BLaER1 (cell line): ENCODE data around the gene ZFP57.

Experiments used
- H3K27ac ChIP-seq: shearing (Covaris generic); formaldehyde crosslinking; 2 replicates; pipeline ENCODE4 v1.8.1; 2022
- H3K27me3 ChIP-seq: shearing (Covaris generic); formaldehyde crosslinking; 2 replicates; pipeline ENCODE4 v1.8.1; 2022
- H3K36me3 ChIP-seq: shearing (Covaris generic); formaldehyde crosslinking; 2 replicates; pipeline ENCODE4 v1.8.1; 2022
- H3K4me1 ChIP-seq: shearing (Covaris generic); formaldehyde crosslinking; 2 replicates; pipeline ENCODE4 v1.8.1; 2022
- H3K4me2 ChIP-seq: shearing (Covaris generic); formaldehyde crosslinking; 2 replicates; pipeline ENCODE4 v1.8.1; 2022
- H3K4me3 ChIP-seq: shearing (Covaris generic); formaldehyde crosslinking; 2 replicates; pipeline ENCODE4 v1.8.1; 2022
- H3K9ac ChIP-seq: shearing (Covaris generic); formaldehyde crosslinking; 2 replicates; pipeline ENCODE4 v1.8.1; 2022
- H3K9me3 ChIP-seq: shearing (Covaris generic); formaldehyde crosslinking; 2 replicates; pipeline ENCODE4 v1.8.1; 2022
- H4K20me1 ChIP-seq: shearing (Covaris generic); formaldehyde crosslinking; 2 replicates; pipeline ENCODE4 v1.8.1; 2022
- Cebpa-rat ChIP-seq: shearing (Covaris generic); IDR thresholded peaks from 2 replicates; pipeline ENCODE4 v1.8.1; 2022

ZFP57 gene

GRCh38 chr6:29723666-29724588, 43.0 kb upstream of the ZFP57 start:
- peak overlapping the region; percentile 80 for H3K4me2 ChIP-seq
- H3K27ac ChIP-seq, result peak overlapping the region; percentile 55; the same call in 1 of the 2 replicates
- H3K9ac ChIP-seq, result peak overlapping the region; percentile 79
- peaks cover 36% of the 10 kb centered on the region for H3K27me3 ChIP-seq
- H3K4me1 ChIP-seq, result peaks cover 8% of the 10 kb centered on the region; the same call in 1 of the 2 replicates
- H4K20me1 ChIP-seq, result peaks cover 23% of the 10 kb centered on the region
- peak overlapping the region; percentile 82 for H3K4me3 ChIP-seq
- H3K36me3 ChIP-seq, result peaks cover 18% of the 10 kb centered on the region
- H3K9me3 ChIP-seq, result peaks cover 13% of the 10 kb centered on the region; the same call in 1 of the 2 replicates
- TF ChIP-seq Cebpa-rat, result no peak

DNA sequence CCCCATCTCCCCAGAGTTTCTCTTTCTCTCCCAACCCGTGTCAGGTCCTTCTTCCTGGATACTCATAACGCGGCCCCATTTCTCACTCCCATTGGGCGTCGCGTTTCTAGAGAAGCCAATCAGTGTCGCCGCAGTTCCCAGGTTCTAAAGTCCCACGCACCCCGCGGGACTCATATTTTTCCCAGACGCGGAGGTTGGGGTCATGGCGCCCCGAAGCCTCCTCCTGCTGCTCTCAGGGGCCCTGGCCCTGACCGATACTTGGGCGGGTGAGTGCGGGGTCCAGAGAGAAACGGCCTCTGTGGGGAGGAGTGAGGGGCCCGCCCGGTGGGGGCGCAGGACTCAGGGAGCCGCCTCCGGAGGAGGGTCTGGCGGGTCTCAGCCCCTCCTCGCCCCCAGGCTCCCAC, 42.3 kb upstream of the ZFP57 start, which contains the start of gene HLA-F:
HLA-F (plus strand) TSS at position 173 of the 404 bp plus-strand sequence; CDS start at position 203, 30 bp downstream.
- H3K4me2 ChIP-seq, result peak within 1 kb of the TSS; percentile 80
- peaks cover 18% of the 10 kb centered on the region for H3K36me3 ChIP-seq
- peak within 1 kb of the TSS; percentile 79 for H3K9ac ChIP-seq
- H3K27ac ChIP-seq, result peak within 1 kb of the TSS; percentile 55; the same call in 1 of the 2 replicates
- H3K9me3 ChIP-seq, result peaks cover 13% of the 10 kb centered on the region; the same call in 1 of the 2 replicates
- H3K4me3 ChIP-seq, result peak within 1 kb of the TSS; percentile 82
- peaks cover 36% of the 10 kb centered on the region for H3K27me3 ChIP-seq
- H4K20me1 ChIP-seq, result peaks cover 23% of the 10 kb centered on the region
- peaks cover 8% of the 10 kb centered on the region; the same call in 1 of the 2 replicates for H3K4me1 ChIP-seq
- TF ChIP-seq Cebpa-rat, result no peak

- Histone ChIP-seq H3K4me1 (peaks cover 8% of the 10 kb centered on the region; the same call in 1 of the 2 replicates), H3K36me3 (peaks cover 9% of the 10 kb centered on the region; the same call in 1 of the 2 replicates), H3K27me3 (peaks cover 36% of the 10 kb centered on the region), H3K27ac (no peak overlapping the region), H3K9me3 (peaks cover 13% of the 10 kb centered on the region; the same call in 1 of the 2 replicates), H4K20me1 (peaks cover 18% of the 10 kb centered on the region), H3K4me3 (no peak overlapping the region), H3K9ac (no peak overlapping the region), H3K4me2 (no peak overlapping the region)
- TF ChIP-seq Cebpa-rat, result no peak
Measured at GRCh38 chr6:29720863-29721262, 39.9 kb upstream of the ZFP57 start.

- no peak for TF ChIP-seq Cebpa-rat
Measured at GRCh38 chr6:29710281-29710941, 29.5 kb upstream of the ZFP57 start.

DNA sequence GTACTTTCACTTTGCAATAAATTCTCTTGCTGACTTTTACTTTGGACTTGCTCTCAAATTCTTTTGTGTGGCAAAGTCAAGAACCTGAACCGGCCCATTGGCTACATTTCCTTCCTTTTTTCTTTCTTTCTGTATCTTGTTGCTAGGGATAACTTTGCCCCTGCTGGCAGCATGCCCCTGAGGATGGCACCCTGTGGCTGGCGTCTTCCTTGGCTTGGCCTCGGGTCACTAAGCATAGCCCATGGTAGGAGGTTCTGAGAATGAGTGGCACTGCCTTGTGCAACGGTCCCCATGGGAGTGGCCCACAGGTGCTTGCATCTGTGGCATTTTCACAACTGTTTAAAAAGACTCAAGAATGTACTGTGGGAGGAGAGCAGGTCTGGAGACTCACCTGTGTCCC, 28.2 kb upstream of the ZFP57 start:
- H3K9ac ChIP-seq, result peak overlapping the region; percentile 43; the same call in 1 of the 2 replicates
- H3K27ac ChIP-seq, result no peak overlapping the region
- peak overlapping the region; percentile 94 for H3K4me2 ChIP-seq
- no peaks in the 10 kb centered on the region for H3K9me3 ChIP-seq
- H3K4me1 ChIP-seq, result peaks cover 30% of the 10 kb centered on the region
- no peaks in the 10 kb centered on the region for H3K27me3 ChIP-seq
- TF ChIP-seq Cebpa-rat, result no peak
- no peaks in the 10 kb centered on the region for H3K36me3 ChIP-seq
- H4K20me1 ChIP-seq, result no peaks in the 10 kb centered on the region
- peak overlapping the region; percentile 48 for H3K4me3 ChIP-seq

More at GRCh38 chr6:29710281-29710941, 29.5 kb upstream of the ZFP57 start:
- Histone ChIP-seq H3K36me3 (no peaks in the 10 kb centered on the region), H3K27ac (no peak overlapping the region), H3K9ac (no peak overlapping the region), H4K20me1 (no peaks in the 10 kb centered on the region), H3K9me3 (no peaks in the 10 kb centered on the region), H3K4me3 (no peak overlapping the region), H3K27me3 (no peaks in the 10 kb centered on the region), H3K4me2 (peak overlapping the region; percentile 94), H3K4me1 (peaks cover 30% of the 10 kb centered on the region)

- Histone ChIP-seq H3K4me2 (peak overlapping the region; percentile 94), H3K27me3 (no peaks in the 10 kb centered on the region), H4K20me1 (no peaks in the 10 kb centered on the region), H3K36me3 (no peaks in the 10 kb centered on the region), H3K27ac (no peak overlapping the region), H3K4me1 (peaks cover 30% of the 10 kb centered on the region), H3K9me3 (no peaks in the 10 kb centered on the region), H3K4me3 (peak overlapping the region; percentile 48; the same call in 1 of the 2 replicates), H3K9ac (peak overlapping the region; percentile 43; the same call in 1 of the 2 replicates)
- no peak for TF ChIP-seq Cebpa-rat
Measured at GRCh38 chr6:29708432-29709179, 27.7 kb upstream of the ZFP57 start.

GRCh38 chr6:29705389-29706231, 24.7 kb upstream of the ZFP57 start:
- H4K20me1 ChIP-seq, result no peaks in the 10 kb centered on the region
- H3K27me3 ChIP-seq, result no peaks in the 10 kb centered on the region
- no peak overlapping the region for H3K9ac ChIP-seq
- H3K4me1 ChIP-seq, result peaks cover 26% of the 10 kb centered on the region
- no peak overlapping the region for H3K27ac ChIP-seq
- no peak for TF ChIP-seq Cebpa-rat
- no peaks in the 10 kb centered on the region for H3K9me3 ChIP-seq
- no peak overlapping the region for H3K4me3 ChIP-seq
- H3K36me3 ChIP-seq, result no peaks in the 10 kb centered on the region
- no peak overlapping the region for H3K4me2 ChIP-seq

GRCh38 chr6:29702519-29703103, 21.7 kb upstream of the ZFP57 start:
- Histone ChIP-seq H3K9ac (no peak overlapping the region), H3K4me3 (no peak overlapping the region), H4K20me1 (no peaks in the 10 kb centered on the region), H3K4me1 (no peaks in the 10 kb centered on the region), H3K27ac (no peak overlapping the region), H3K27me3 (no peaks in the 10 kb centered on the region), H3K4me2 (no peak overlapping the region), H3K36me3 (no peaks in the 10 kb centered on the region), H3K9me3 (no peaks in the 10 kb centered on the region)
- TF ChIP-seq Cebpa-rat, result no peak
